HepG2 (cell line): ENCODE results near the gene MAPK1. TPM values are rescaled to one million over a fixed set of nuclear protein-coding genes. Genes with fewer than 3 reads are reported as not detected.
"Not testable (repeated sequence)": the region's sequence is repeated elsewhere in the genome, so short reads cannot be mapped to it uniquely, and the experiment has no call there.

ENCODE experiments used
- ATAC-seq: fragments of 200-7000 bp; cut with Tn5 transposase; 3 replicates; pipeline ENCODE4 v1.9.1; 2020; ENCODE audit warnings: mild to moderate bottlenecking, moderate library complexity
- BruUV-seq: library from RNA; stranded (reverse); fragments of 400-500 nt; replicated peaks from 2 replicates; lab custom pipeline; 2021; lab: Mats Ljungman, UMichigan
- CTCF ChIA-PET: fragments of 300-600 bp; formaldehyde crosslinking; extraction: SDS; loops from one replicate; lab custom pipeline; 2021; ENCODE audit warnings: low total read pairs, inconsistent platforms, low intra/inter-chr PET ratio; lab: Yijun Ruan, JAX
- POLR2A ChIA-PET: fragments of 350-600 bp; sonication (Branson Sonifier 250); formaldehyde crosslinking; loops from one replicate; lab custom pipeline; 2020; ENCODE audit warnings: antibody characterized with exemption, inconsistent platforms; lab: Yijun Ruan, JAX
- DNase-seq: peaks from one replicate; pipeline ENCODE4 v3.0.0-alpha.2; 2015; ENCODE audit warnings: low spot score
- FAIRE-seq: peaks from 3 replicates; lab custom pipeline; 2011; peaks lifted over from hg19 to GRCh38; lab: Jason Lieb, UNC
- H2AFZ ChIP-seq: one replicate; pipeline ENCODE4 v1.6.1; 2011; ENCODE audit warnings: low read length, inconsistent platforms
- H3K27ac ChIP-seq: fragments of 300-600 bp; 3 replicates; pipeline ENCODE4 v1.8.0; 2011; ENCODE audit warnings: mixed run types, mild to moderate bottlenecking, mixed read lengths, low read length, inconsistent platforms; ENCODE audit not compliant: insufficient read depth; ENCODE audit errors: extremely low read length
- H3K27me3 ChIP-seq, 2 experiments: fragments of 200-600 bp in 1 of 2; 2 replicates in 1 of 2; 3 replicates in 1 of 2; pipeline versions ENCODE4 v1.6.0 to v1.8.0; 2011; ENCODE audit warnings: low read length in 2 of 2, mild to moderate bottlenecking in 2 of 2, moderate library complexity in 2 of 2, inconsistent platforms in 1 of 2; ENCODE audit not compliant: insufficient read depth in 2 of 2, control insufficient read depth in 1 of 2
- H3K36me3 ChIP-seq, 2 experiments: fragments of 200-600 bp in 1 of 2; replicated peaks in 1 of 2; 2 replicates in 1 of 2; 3 replicates in 1 of 2; pipeline versions ENCODE4 v1.5.1 to v1.8.0; 2011; ENCODE audit warnings: low read length in 2 of 2, inconsistent platforms in 1 of 2; ENCODE audit not compliant: insufficient read depth in 2 of 2, control insufficient read depth in 1 of 2
- H3K4me1 ChIP-seq: 2 replicates; pipeline ENCODE4 v1.5.1; 2012; ENCODE audit warnings: low read length, inconsistent platforms; ENCODE audit not compliant: insufficient read depth
- H3K4me2 ChIP-seq: 2 replicates; pipeline ENCODE4 v1.6.0; 2011; ENCODE audit warnings: low read depth, low read length, inconsistent platforms
- H3K4me3 ChIP-seq, 3 experiments: fragments of 200-600 bp in 1 of 3; sonication (generic), shearing (Covaris generic) in 1 of 3; replicated peaks in 1 of 3; 2 replicates each; pipeline ENCODE4 v1.5.1; 2011 to 2016; ENCODE audit warnings: low read length in 3 of 3, inconsistent platforms in 2 of 3, low read depth in 2 of 3, mild to moderate bottlenecking in 2 of 3, control low read depth in 1 of 3, mixed read lengths in 1 of 3; ENCODE audit not compliant: insufficient read depth in 1 of 3
- H3K79me2 ChIP-seq: one replicate; pipeline ENCODE4 v1.6.1; 2011; ENCODE audit warnings: low read length, inconsistent platforms; ENCODE audit not compliant: insufficient read depth
- H3K9ac ChIP-seq: 2 replicates; pipeline ENCODE4 v1.6.0; 2011; ENCODE audit warnings: mild to moderate bottlenecking, low read depth, low read length, inconsistent platforms; ENCODE audit not compliant: insufficient read depth
- H3K9me3 ChIP-seq: 2 replicates; pipeline ENCODE4 v1.5.1; 2012; ENCODE audit warnings: mild to moderate bottlenecking, low read length
- H4K20me1 ChIP-seq: 2 replicates; pipeline ENCODE4 v1.6.0; 2011; ENCODE audit warnings: inconsistent platforms, mild to moderate bottlenecking, low read length, moderate library complexity; ENCODE audit not compliant: insufficient read depth
- JUND ChIP-seq: sonication (generic); formaldehyde crosslinking; IDR thresholded peaks from 2 replicates; pipeline ENCODE4 v1.8.0; 2022; ENCODE audit warnings: mild to moderate bottlenecking, missing genetic modification reagents
- RFXAP ChIP-seq: sonication (generic); formaldehyde crosslinking; IDR thresholded peaks from 2 replicates; pipeline ENCODE4 v1.4.0; 2020; ENCODE audit warnings: missing genetic modification reagents, borderline replicate concordance
- SP5 ChIP-seq: IDR thresholded peaks from 2 replicates; pipeline ENCODE4 v1.6.1; 2016; ENCODE audit warnings: low read depth, borderline replicate concordance
- ZFP62 ChIP-seq: sonication (generic); formaldehyde crosslinking; IDR thresholded peaks from 2 replicates; pipeline ENCODE4 v1.4.0; 2020; ENCODE audit warnings: missing genetic modification reagents
- ZNF367 ChIP-seq: sonication (generic); formaldehyde crosslinking; IDR thresholded peaks from 2 replicates; pipeline ENCODE4 v1.4.0; 2020; ENCODE audit warnings: missing genetic modification reagents, borderline replicate concordance
- WGBS: methylation state at CpG from one replicate; pipeline ENCODE4 v1.1.6; 2017; ENCODE audit warnings: low lambda C conversion rate; 5-methylcytosine and 5-hydroxymethylcytosine counted together
- in situ Hi-C: cut with HindIII; loops from 2 replicates; pipeline ENCODE4 v1.10.0; 2017; ENCODE audit warnings: low pct_unique_long_range_greater_than_20kb; ENCODE audit not compliant: extremely low pct_ligation_motif_present
- intact Hi-C: fragments of 100-400 bp; cut with micrococcal nuclease; formaldehyde crosslinking; loops from one replicate; pipeline ENCODE4 v1.10.0; 2022; ENCODE audit not compliant: unreplicated experiment
- polyA plus RNA-seq, 8 experiments: library from polyadenylated mRNA; depleted of rRNA in 3 of 8; stranded (reverse) in 7 of 8; unstranded in 1 of 8; fragments of >200 nt; fragmentation: Illumina TruSeq in 4 of 8; extraction: Trizol in 4 of 8; gene quantifications; 2 replicates each; pipeline versions ENCODE4 v1.2.1 to v1.2.3, GENCODE V29; 2011 to 2016; ENCODE audit warnings: low read depth in 4 of 8, missing spikeins in 1 of 8, mixed read lengths in 1 of 8; ENCODE audit not compliant: insufficient read depth in 1 of 8
- total RNA-seq, 5 experiments: library from RNA; depleted of rRNA; stranded (reverse); fragments of >200 nt; fragmentation: Illumina TruSeq; extraction: Trizol; gene quantifications; 2 replicates each; pipeline ENCODE4 v1.2.3, GENCODE V29; 2016; ENCODE audit warnings: low read depth in 1 of 5

Gene MAPK1
- total and polyA plus RNA-seq, 2 of the 13 experiments (the other 11 are each of a cell fraction or from before 2014, with no cell fraction given), result 107 to 114 TPM

DNA sequence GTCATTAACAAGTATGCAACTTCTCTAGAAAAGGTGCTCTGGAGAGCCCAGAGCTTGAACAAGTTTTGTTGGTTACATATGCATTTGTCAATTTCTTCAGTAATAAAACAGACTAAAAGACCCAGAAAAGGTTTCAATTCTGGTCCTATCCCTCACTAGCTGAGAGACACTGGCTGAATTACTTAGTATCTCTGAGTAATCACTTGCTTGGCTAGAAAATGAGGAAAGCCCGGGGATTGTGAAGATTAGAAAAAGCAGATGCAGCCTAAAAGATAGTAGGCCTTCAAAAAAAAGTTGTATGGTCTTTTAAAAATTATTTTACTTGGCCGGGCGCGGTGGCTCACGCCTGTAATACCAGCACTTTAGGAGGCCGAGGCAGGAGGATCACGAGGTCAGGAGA is 41.2 kb downstream of the MAPK1 start:
- no peak overlapping the region for H3K4me2 ChIP-seq
- peaks cover 62% of the 10 kb centered on the region for H4K20me1 ChIP-seq
- intact Hi-C loops (no loop called here), in situ Hi-C loops (no loop called here)
- BruUV-seq, result no TSS peak
- no peak for ATAC-seq
- no peak overlapping the region for H3K4me3 ChIP-seq
- peaks cover 95% of the 10 kb centered on the region for H3K79me2 ChIP-seq
- no peak for FAIRE-seq
- H3K9ac ChIP-seq, result no peak overlapping the region
- POLR2A ChIA-PET, result interaction anchor here (1.4 kb wide), 1 partner anchor 41 kb away, joined by 3 read pairs; no protein-coding TSS in a partner anchor
- H3K27me3 ChIP-seq, result no peaks in the 10 kb centered on the region
- H3K27ac ChIP-seq, result no peak overlapping the region
- H2AFZ ChIP-seq, result no peak overlapping the region
- TF ChIP-seq ZFP62 (CRISPR knock-in tag), result no peak
- TF ChIP-seq ZNF367 (CRISPR knock-in tag), result no peak
- TF ChIP-seq SP5, result no peak
- no peak for TF ChIP-seq RFXAP (CRISPR knock-in tag)
- no peak for TF ChIP-seq JUND
- 98% methylated on average over 7 of the region's 7 CpGs for WGBS
- H3K9me3 ChIP-seq, result no peaks in the 10 kb centered on the region
- CTCF ChIA-PET, result no interaction called here
- H3K36me3 ChIP-seq, result 0 out of 5 replicates have a peak, but pooled peaks cover 0 to 4% of the 10 kb centered on the region in 2 experiments
- peaks cover 10% of the 10 kb centered on the region for H3K4me1 ChIP-seq
- DNase-seq, result no peak

DNA sequence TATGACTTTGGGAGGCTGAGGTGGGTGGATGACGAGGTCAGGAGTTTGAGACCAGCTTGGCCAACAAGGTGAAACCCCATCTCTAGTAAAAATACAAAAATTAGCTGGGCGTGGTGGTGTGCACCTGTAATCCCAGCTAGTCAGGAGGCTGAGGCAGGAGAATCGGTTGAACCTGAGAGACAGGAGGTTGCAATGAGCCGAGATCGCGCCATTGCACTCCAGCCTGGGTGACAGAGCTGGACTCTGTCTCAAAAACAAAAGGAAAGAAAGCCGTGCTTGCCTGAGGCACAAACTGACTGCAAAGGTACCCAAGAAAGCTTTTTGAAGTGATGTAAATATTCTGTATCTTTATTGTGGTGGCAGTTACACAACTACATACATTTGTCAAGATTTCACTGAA is 42.5 kb downstream of the MAPK1 start:
- Histone ChIP-seq H3K4me1 (peaks cover 10% of the 10 kb centered on the region), H4K20me1 (peaks cover 52% of the 10 kb centered on the region), H3K79me2 (peaks cover 87% of the 10 kb centered on the region)
- BruUV-seq, H3K9me3 ChIP-seq, H3K9ac ChIP-seq, in situ Hi-C loops, FAIRE-seq, H3K4me2 ChIP-seq, H3K27me3 ChIP-seq, H2AFZ ChIP-seq, POLR2A ChIA-PET, ATAC-seq, CTCF ChIA-PET, DNase-seq, H3K27ac ChIP-seq, intact Hi-C loops, H3K36me3 ChIP-seq, H3K4me3 ChIP-seq: not testable (repeated sequence)
- WGBS, result 96% methylated on average over 7 of the region's 7 CpGs
